OCI-LY1 (cell line): Measurements from ENCODE around the gene CCDC93.

ENCODE experiments used
- H2AFZ ChIP-seq: fragments of 200-600 bp; sonication (generic), shearing (Covaris generic); 2 replicates; pipeline ENCODE4 v1.6.0; 2014; ENCODE audit warnings: antibody characterized with exemption, mild to moderate bottlenecking, low read length
- H3F3A ChIP-seq: fragments of 200-600 bp; sonication (generic), shearing (Covaris generic); 2 replicates; pipeline ENCODE4 v1.6.0; 2014; ENCODE audit warnings: mild to moderate bottlenecking, antibody characterized with exemption, low read length, moderate library complexity; ENCODE audit not compliant: insufficient read depth
- H3K27ac ChIP-seq: fragments of 200-600 bp; sonication (generic); 2 replicates; pipeline ENCODE4 v1.5.1; 2014; ENCODE audit warnings: low read length, mixed run types, mild to moderate bottlenecking, low read depth; ENCODE audit not compliant: poor library complexity, severe bottlenecking
- H3K27me3 ChIP-seq: fragments of 200-600 bp; sonication (generic); 2 replicates; pipeline ENCODE4 v1.6.0; 2014; ENCODE audit warnings: antibody characterized with exemption, mild to moderate bottlenecking, low read length, moderate library complexity; ENCODE audit not compliant: insufficient read depth
- H3K36me3 ChIP-seq: fragments of 200-600 bp; sonication (generic); 2 replicates; pipeline ENCODE4 v1.6.1; 2014; ENCODE audit warnings: mild to moderate bottlenecking, antibody characterized with exemption, low read length, moderate library complexity, mixed read lengths; ENCODE audit not compliant: insufficient read depth
- H3K4me1 ChIP-seq: fragments of 200-600 bp; sonication (generic); 2 replicates; pipeline ENCODE4 v1.5.1; 2014; ENCODE audit warnings: mild to moderate bottlenecking, low read length, moderate library complexity; ENCODE audit not compliant: insufficient read depth, severe bottlenecking
- H3K4me2 ChIP-seq: fragments of 200-600 bp; sonication (generic), shearing (Covaris generic); 2 replicates; pipeline ENCODE4 v1.6.1; 2014; ENCODE audit warnings: low read length
- H3K4me3 ChIP-seq: fragments of 200-600 bp; sonication (generic); 2 replicates; pipeline ENCODE4 v1.5.1; 2014; ENCODE audit warnings: low read length, low read depth, mild to moderate bottlenecking, mixed read lengths; ENCODE audit not compliant: poor library complexity, severe bottlenecking
- H3K79me2 ChIP-seq: fragments of 200-600 bp; shearing (Covaris generic); 2 replicates; pipeline ENCODE4 v1.6.1; 2016; ENCODE audit warnings: mixed run types, low read length, mixed read lengths; ENCODE audit not compliant: insufficient read depth
- H3K9ac ChIP-seq: fragments of 200-600 bp; sonication (generic), shearing (Covaris generic); 2 replicates; pipeline ENCODE4 v1.6.1; 2014; ENCODE audit warnings: mild to moderate bottlenecking, low read length, mixed read lengths
- H3K9me2 ChIP-seq: fragments of 200-600 bp; sonication (generic), shearing (Covaris generic); 2 replicates; pipeline ENCODE4 v1.6.1; 2014; ENCODE audit warnings: low read depth, mild to moderate bottlenecking, low read length, mixed read lengths
- H3K9me3 ChIP-seq: fragments of 200-600 bp; shearing (Covaris generic); 2 replicates; pipeline ENCODE4 v1.6.1; 2014; ENCODE audit warnings: low read length, mixed read lengths
- H4K20me1 ChIP-seq: fragments of 200-600 bp; sonication (generic), shearing (Covaris generic); 2 replicates; pipeline ENCODE4 v1.6.0; 2016; ENCODE audit warnings: mild to moderate bottlenecking, low read length; ENCODE audit not compliant: insufficient read depth
- EZH2 ChIP-seq: fragments of 200-600 bp; sonication (generic), shearing (Covaris generic); IDR thresholded peaks from 2 replicates; pipeline ENCODE4 v1.8.0; 2017; ENCODE audit warnings: borderline replicate concordance, mixed run types, mild to moderate bottlenecking, antibody characterized with exemption, low read length, moderate library complexity, mixed read lengths
- TF ChIP-seq, protein P1 (sequence below): fragments of 200-600 bp; sonication (generic), shearing (Covaris generic); IDR thresholded peaks from 2 replicates; pipeline ENCODE4 v1.5.1; 2017; ENCODE audit warnings: mild to moderate bottlenecking, antibody characterized with exemption, low read length, moderate library complexity, mixed read lengths

The CCDC93 gene

DNA sequence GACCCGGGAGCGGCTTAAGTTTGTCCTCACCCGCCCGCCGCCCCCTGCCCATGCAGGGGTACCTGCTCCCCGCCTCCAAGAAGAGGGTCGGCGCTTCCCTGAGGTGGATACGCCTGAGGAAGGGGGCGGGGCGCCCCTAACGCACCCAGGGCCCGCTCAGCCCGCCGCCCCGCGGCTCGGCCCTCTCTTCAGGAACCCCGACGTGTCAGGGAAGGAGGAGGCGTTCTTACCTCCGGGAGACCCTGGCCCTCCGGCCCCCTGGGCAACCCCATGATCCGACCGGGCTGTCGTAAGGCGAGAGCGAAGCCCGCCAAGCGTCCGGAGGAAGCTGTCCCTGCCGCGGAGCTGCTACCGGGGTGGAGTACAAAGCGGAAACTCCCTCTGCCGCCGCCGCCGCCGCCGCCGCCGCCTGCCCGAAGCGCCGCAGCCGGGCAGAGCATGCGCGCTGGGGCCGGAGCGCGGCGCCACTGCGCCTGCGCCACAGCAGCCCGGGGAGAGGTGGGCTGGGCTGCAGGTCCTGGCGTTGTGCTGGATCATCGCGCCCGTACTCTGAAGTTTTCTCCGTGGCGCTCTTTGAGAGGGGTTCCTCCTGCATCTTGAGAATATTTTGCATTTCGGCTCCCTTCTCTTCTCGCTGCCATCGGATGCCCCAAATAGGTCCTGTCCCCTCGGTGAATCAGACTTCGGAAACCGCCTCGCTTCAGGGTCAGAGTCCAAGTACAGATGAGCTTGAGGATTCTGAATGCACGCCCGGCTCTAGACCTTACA lies at the start of gene CCDC93:
CCDC93 (minus strand) TSS at position 347 of the 768 bp plus-strand sequence; CDS start at position 272, 75 bp downstream.
- H3K4me1 ChIP-seq, result peaks cover 23% of the 10 kb centered on the region

DNA sequence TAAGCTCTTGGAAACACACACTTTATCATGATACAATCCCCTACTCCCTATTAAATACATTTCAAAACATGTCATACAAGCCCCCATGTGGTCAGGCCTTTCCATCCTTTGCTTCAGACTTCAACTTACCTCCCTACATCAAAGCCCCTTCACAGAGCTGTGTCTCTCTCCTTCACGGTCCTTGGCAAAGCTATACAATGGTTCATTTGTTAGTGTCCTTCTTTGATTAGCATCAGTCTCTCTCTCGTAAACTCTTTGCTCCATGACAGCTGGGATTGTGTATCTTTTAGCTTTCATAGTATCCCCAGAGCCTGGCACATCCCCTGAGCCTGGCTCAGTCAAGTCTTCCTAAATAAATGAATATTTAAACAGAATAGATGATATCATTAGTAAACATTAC lies 48.8 kb upstream of the CCDC93 start:
- H3F3A ChIP-seq, result no peaks in the 10 kb centered on the region
- no peak overlapping the region for H3K4me3 ChIP-seq
- H3K9me3 ChIP-seq, result no peaks in the 10 kb centered on the region
- no peak overlapping the region for H3K4me2 ChIP-seq
- no peak overlapping the region for H3K9ac ChIP-seq
- no peak overlapping the region for H3K27ac ChIP-seq
- H3K9me2 ChIP-seq, result no peaks in the 10 kb centered on the region
- H2AFZ ChIP-seq, result no peak overlapping the region
- H3K27me3 ChIP-seq, result no peaks in the 10 kb centered on the region
- no peaks in the 10 kb centered on the region for H3K36me3 ChIP-seq
- peaks cover 14% of the 10 kb centered on the region for H3K4me1 ChIP-seq
- H4K20me1 ChIP-seq, result no peaks in the 10 kb centered on the region
- no peaks in the 10 kb centered on the region for H3K79me2 ChIP-seq
- TF ChIP-seq, protein P1, sequence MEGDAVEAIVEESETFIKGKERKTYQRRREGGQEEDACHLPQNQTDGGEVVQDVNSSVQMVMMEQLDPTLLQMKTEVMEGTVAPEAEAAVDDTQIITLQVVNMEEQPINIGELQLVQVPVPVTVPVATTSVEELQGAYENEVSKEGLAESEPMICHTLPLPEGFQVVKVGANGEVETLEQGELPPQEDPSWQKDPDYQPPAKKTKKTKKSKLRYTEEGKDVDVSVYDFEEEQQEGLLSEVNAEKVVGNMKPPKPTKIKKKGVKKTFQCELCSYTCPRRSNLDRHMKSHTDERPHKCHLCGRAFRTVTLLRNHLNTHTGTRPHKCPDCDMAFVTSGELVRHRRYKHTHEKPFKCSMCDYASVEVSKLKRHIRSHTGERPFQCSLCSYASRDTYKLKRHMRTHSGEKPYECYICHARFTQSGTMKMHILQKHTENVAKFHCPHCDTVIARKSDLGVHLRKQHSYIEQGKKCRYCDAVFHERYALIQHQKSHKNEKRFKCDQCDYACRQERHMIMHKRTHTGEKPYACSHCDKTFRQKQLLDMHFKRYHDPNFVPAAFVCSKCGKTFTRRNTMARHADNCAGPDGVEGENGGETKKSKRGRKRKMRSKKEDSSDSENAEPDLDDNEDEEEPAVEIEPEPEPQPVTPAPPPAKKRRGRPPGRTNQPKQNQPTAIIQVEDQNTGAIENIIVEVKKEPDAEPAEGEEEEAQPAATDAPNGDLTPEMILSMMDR, result no peak
- no peak for TF ChIP-seq EZH2

More for the DNA sequence above, at the start of gene CCDC93:
- no peak within 1 kb of the TSS for H3K27ac ChIP-seq
- H3K9me3 ChIP-seq, result no peaks in the 10 kb centered on the region
- H3K4me3 ChIP-seq, result peak within 1 kb of the TSS; percentile 92
- no peaks in the 10 kb centered on the region for H3K9me2 ChIP-seq
- no peak for TF ChIP-seq EZH2
- TF ChIP-seq, protein P1, result no peak
- H3K79me2 ChIP-seq, result peaks cover 29% of the 10 kb centered on the region
- no peaks in the 10 kb centered on the region for H3F3A ChIP-seq
- H3K9ac ChIP-seq, result peak within 1 kb of the TSS; percentile 91
- H3K4me2 ChIP-seq, result peak within 1 kb of the TSS; percentile 74
- peaks cover 2% of the 10 kb centered on the region; the same call in 1 of the 2 replicates for H3K36me3 ChIP-seq
- H2AFZ ChIP-seq, result peak within 1 kb of the TSS; percentile 67; the same call in 1 of the 2 replicates
- peaks cover 5% of the 10 kb centered on the region; the same call in 1 of the 2 replicates for H4K20me1 ChIP-seq
- no peaks in the 10 kb centered on the region; the same call in 1 of the 2 replicates for H3K27me3 ChIP-seq

GRCh38 chr2:118062048-118062447 lies 48.2 kb upstream of the CCDC93 start:
- H2AFZ ChIP-seq, result no peak overlapping the region
- no peaks in the 10 kb centered on the region for H3F3A ChIP-seq
- H3K4me1 ChIP-seq, result peaks cover 16% of the 10 kb centered on the region
- H4K20me1 ChIP-seq, result no peaks in the 10 kb centered on the region
- H3K36me3 ChIP-seq, result no peaks in the 10 kb centered on the region
- H3K9ac ChIP-seq, result no peak overlapping the region
- no peaks in the 10 kb centered on the region for H3K79me2 ChIP-seq
- H3K4me3 ChIP-seq, result no peak overlapping the region
- H3K9me3 ChIP-seq, result no peaks in the 10 kb centered on the region
- TF ChIP-seq, protein P1, result no peak
- no peak for TF ChIP-seq EZH2
- H3K27me3 ChIP-seq, result no peaks in the 10 kb centered on the region
- no peaks in the 10 kb centered on the region for H3K9me2 ChIP-seq
- no peak overlapping the region for H3K27ac ChIP-seq
- no peak overlapping the region for H3K4me2 ChIP-seq
